Stimulated activated CD4-positive, alpha-beta T cell treated with anti-CD3 and anti-CD28 coated beads, Interleukin-2, amount 100 ng/mL, for 48 hours (primary cell): Measurements from ENCODE around the gene PBX1.

Source experiments
- DNase-seq, 2 donors: peaks; one replicate each; pipeline ENCODE4 v3.0.0-alpha.2; 2020

PBX1 gene

GRCh38 chr1:164843743-164844500 is 284.9 kb downstream of the PBX1 start:
- DNase-seq, result no peak

GRCh38 chr1:164846731-164847691 is 288.0 kb downstream of the PBX1 start:
- DNase-seq, result no peak

- no peak for DNase-seq
These were observed 294.2 kb downstream of the PBX1 start for GRCh38 chr1:164853146-164853545.

- DNase-seq, result no peak
These were observed 296.8 kb downstream of the PBX1 start for GRCh38 chr1:164855716-164856329.

- no peak for DNase-seq
These were observed 297.4 kb downstream of the PBX1 start for GRCh38 chr1:164856381-164856780.

GRCh38 chr1:164857439-164857838 is 298.5 kb downstream of the PBX1 start:
- no peak for DNase-seq

GRCh38 chr1:164858096-164858632 is 299.2 kb downstream of the PBX1 start:
- DNase-seq, result no peak

- no peak for DNase-seq
These were observed 302.6 kb downstream of the PBX1 start for GRCh38 chr1:164861632-164862031.

- DNase-seq, result no peak
These were observed 304.1 kb downstream of the PBX1 start for GRCh38 chr1:164863056-164863455.

- DNase-seq, result no peak
These were observed 305.2 kb downstream of the PBX1 start for GRCh38 chr1:164864161-164864560.

- DNase-seq, result no peak
These were observed 306.4 kb downstream of the PBX1 start for GRCh38 chr1:164865385-164865784.

GRCh38 chr1:164867590-164867989 is 308.6 kb downstream of the PBX1 start:
- no peak for DNase-seq

GRCh38 chr1:164868990-164869389 is 310.0 kb downstream of the PBX1 start:
- DNase-seq, result no peak

- no peak for DNase-seq
These were observed 316.5 kb downstream of the PBX1 start for GRCh38 chr1:164875518-164875917.

GRCh38 chr1:164876398-164877116 is 317.6 kb downstream of the PBX1 start:
- no peak for DNase-seq

- no peak for DNase-seq
These were observed 321.2 kb downstream of the PBX1 start for GRCh38 chr1:164880199-164880598.

GRCh38 chr1:164880644-164881043 is 321.7 kb downstream of the PBX1 start:
- no peak for DNase-seq

- DNase-seq, result no peak
These were observed 326.3 kb downstream of the PBX1 start for GRCh38 chr1:164885311-164885710.

- no peak for DNase-seq
These were observed 327.1 kb downstream of the PBX1 start for GRCh38 chr1:164886101-164886500.

- DNase-seq, result no peak
These were observed 332.6 kb downstream of the PBX1 start for GRCh38 chr1:164891615-164892014.

GRCh38 chr1:164895026-164895912 is 336.3 kb downstream of the PBX1 start:
- DNase-seq, result no peak
